Hepatocyte (in vitro differentiated cells): ENCODE results near the gene SYTL3. TPM values are rescaled to one million over a fixed set of nuclear protein-coding genes. Genes with fewer than 3 reads are reported as not detected.
"Not testable (repeated sequence)": the region's sequence is repeated elsewhere in the genome, so short reads cannot be mapped to it uniquely, and the experiment has no call there.

Experiments
- DNase-seq: peaks from one replicate; pipeline ENCODE4 v3.0.0-alpha.2; 2016; ENCODE audit warnings: low spot score
- H2AFZ ChIP-seq: fragments of 200-600 bp; sonication (generic); 2 replicates; pipeline ENCODE4 v1.6.0; 2016; ENCODE audit warnings: antibody characterized with exemption, mild to moderate bottlenecking
- H3K27ac ChIP-seq: fragments of 200-600 bp; sonication (generic); 2 replicates; pipeline ENCODE4 v1.5.1; 2016; ENCODE audit warnings: mild to moderate bottlenecking
- H3K27me3 ChIP-seq: fragments of 200-600 bp; sonication (generic); 2 replicates; pipeline ENCODE4 v1.6.1; 2016
- H3K36me3 ChIP-seq: fragments of 200-600 bp; sonication (generic); replicated peaks from 2 replicates; pipeline ENCODE4 v1.5.1; 2016; ENCODE audit warnings: low read depth; ENCODE audit not compliant: insufficient read depth
- H3K4me1 ChIP-seq: fragments of 200-600 bp; sonication (generic); 2 replicates; pipeline ENCODE4 v1.5.1; 2016; ENCODE audit warnings: mild to moderate bottlenecking, moderate library complexity; ENCODE audit not compliant: insufficient read depth
- H3K4me2 ChIP-seq: fragments of 200-600 bp; sonication (generic); 2 replicates; pipeline ENCODE4 v1.6.0; 2016
- H3K4me3 ChIP-seq: fragments of 200-600 bp; sonication (generic); 2 replicates; pipeline ENCODE4 v1.5.1; 2016; ENCODE audit warnings: mild to moderate bottlenecking
- H3K79me2 ChIP-seq: fragments of 200-600 bp; sonication (generic); 2 replicates; pipeline ENCODE4 v1.6.0; 2017; ENCODE audit warnings: mild to moderate bottlenecking
- H3K9me2 ChIP-seq: fragments of 200-600 bp; sonication (generic); replicated peaks from 2 replicates; pipeline ENCODE4 v1.6.0; 2017; ENCODE audit warnings: mild to moderate bottlenecking; ENCODE audit not compliant: insufficient read depth
- H3K9me3 ChIP-seq: fragments of 200-600 bp; sonication (generic); 2 replicates; pipeline ENCODE4 v1.5.1; 2016; ENCODE audit warnings: low read depth, mild to moderate bottlenecking
- H4K20me1 ChIP-seq: fragments of 200-600 bp; sonication (generic); 2 replicates; pipeline ENCODE4 v1.6.0; 2016; ENCODE audit warnings: mild to moderate bottlenecking; ENCODE audit not compliant: insufficient read depth, poor library complexity, severe bottlenecking
- CTCF ChIP-seq: fragments of 200-600 bp; sonication (generic); IDR thresholded peaks from 2 replicates; pipeline ENCODE4 v1.5.1; 2016; ENCODE audit warnings: antibody characterized with exemption, mild to moderate bottlenecking; ENCODE audit not compliant: poor library complexity
- EZH2 ChIP-seq: fragments of 200-600 bp; sonication (generic); IDR thresholded peaks from 2 replicates; pipeline ENCODE4 v1.6.1; 2016; ENCODE audit warnings: antibody characterized with exemption, mild to moderate bottlenecking, borderline replicate concordance
- EZH2phosphoT487 ChIP-seq: fragments of 200-600 bp; sonication (generic); IDR thresholded peaks from one replicate; pipeline ENCODE4 v1.6.1; 2018; ENCODE audit warnings: antibody characterized with exemption, mild to moderate bottlenecking, low read depth, moderate library complexity; ENCODE audit not compliant: unreplicated experiment, severe bottlenecking
- WGBS: methylation state at CpG from one replicate; pipeline ENCODE4 v1.1.6; 2016; ENCODE audit warnings: low lambda C conversion rate; ENCODE audit errors: missing lambda C conversion rate; 5-methylcytosine and 5-hydroxymethylcytosine counted together
- polyA plus RNA-seq: library from polyadenylated mRNA; unstranded; fragments of >200 nt; fragmentation: Nextera tagmentation; extraction: Ambion mirVana; gene quantifications from 2 replicates; pipeline ENCODE4 v1.2.1, GENCODE V29; 2016
- total RNA-seq: library from RNA; depleted of rRNA; stranded (reverse); fragments of >200 nt; gene quantifications from 2 replicates; pipeline ENCODE4 v1.2.3, GENCODE V29; 2014

Gene SYTL3
- total and polyA plus RNA-seq, 2 experiments from 2014 or later: 1.4 to 1.5 TPM

DNA sequence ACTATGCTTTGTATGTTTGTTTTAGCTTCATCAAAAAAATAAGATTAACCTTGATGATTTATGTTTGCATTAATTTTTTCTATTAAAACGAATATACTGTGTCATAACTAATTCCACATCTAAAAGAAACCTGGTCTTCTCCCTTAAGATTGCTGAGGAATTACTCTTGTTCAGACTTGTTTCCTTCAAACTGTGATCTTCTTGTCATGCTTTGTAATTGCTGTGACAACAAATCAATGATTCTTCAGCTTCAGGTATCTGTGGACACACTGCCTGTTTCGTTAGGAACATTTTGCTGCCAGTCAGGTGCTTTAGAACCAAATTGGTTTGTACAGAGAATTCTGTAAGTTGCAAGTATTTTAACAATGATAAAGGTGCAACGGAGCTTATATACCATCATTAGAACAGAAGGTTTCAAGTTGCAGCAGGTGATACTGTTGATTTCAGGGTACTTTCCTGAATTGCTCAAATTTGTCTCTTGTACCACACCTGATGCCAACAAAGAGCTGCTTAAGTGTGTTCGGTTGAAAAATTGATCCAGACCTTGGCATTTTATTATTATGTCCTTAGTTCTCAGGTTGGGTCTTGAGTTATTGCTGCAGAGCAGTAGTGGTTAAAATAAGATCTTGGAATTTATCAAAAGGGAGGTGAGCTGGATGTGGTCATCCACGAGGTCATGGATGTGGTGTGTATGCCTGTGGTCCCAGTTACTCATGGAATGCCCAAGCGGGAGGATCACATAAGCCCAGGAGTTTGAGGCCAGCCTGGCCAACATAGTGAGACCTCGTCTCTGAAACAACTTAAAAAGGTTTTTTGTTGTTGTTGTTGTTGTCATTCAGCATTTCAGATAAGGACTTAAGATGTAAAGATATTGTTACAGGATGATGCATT lies 19.5 kb downstream of the SYTL3 start:
- no peak for TF ChIP-seq EZH2phosphoT487
- no peak for TF ChIP-seq CTCF
- no peak for TF ChIP-seq EZH2
- Histone ChIP-seq H2AFZ (no peak overlapping the region), H3K9me2 (no peaks in the 10 kb centered on the region), H3K36me3 (no peaks in the 10 kb centered on the region), H3K27me3 (no peaks in the 10 kb centered on the region), H3K4me1 (peaks cover 13% of the 10 kb centered on the region), H3K9me3 (no peaks in the 10 kb centered on the region), H3K79me2 (no peaks in the 10 kb centered on the region), H3K27ac (no peak overlapping the region), H4K20me1 (no peaks in the 10 kb centered on the region), H3K4me2 (no peak overlapping the region), H3K4me3 (no peak overlapping the region)
- 77% methylated on average over 7 of the region's 7 CpGs for WGBS
- DNase-seq: no peak

DNA sequence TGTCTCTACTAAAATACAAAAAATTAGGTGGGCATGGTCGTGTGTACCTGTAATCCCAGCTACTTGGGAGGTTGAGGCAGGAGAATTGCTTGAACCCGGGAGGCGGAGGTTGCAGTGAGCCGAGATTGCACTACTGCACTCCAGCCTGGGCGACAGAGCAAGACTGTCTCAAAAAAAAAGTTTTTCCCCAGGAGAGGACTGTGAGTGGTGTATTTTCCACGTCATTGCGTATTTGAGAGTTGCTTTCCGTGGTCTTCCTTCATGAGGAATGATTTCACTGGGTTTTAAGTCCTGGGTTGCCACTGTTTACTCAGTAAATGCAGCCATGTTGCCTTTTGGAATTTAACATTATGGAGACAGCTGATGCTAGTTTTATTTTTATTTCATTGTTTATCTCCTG lies 22.3 kb downstream of the SYTL3 start:
- not testable (repeated sequence) for H3K9me2 ChIP-seq, H3K4me2 ChIP-seq, H4K20me1 ChIP-seq, DNase-seq, H3K9me3 ChIP-seq, H3K27ac ChIP-seq, H3K79me2 ChIP-seq, H3K27me3 ChIP-seq, H2AFZ ChIP-seq, H3K4me3 ChIP-seq, H3K36me3 ChIP-seq, H3K4me1 ChIP-seq
- WGBS: 92% methylated on average over 8 of the region's 8 CpGs

DNA sequence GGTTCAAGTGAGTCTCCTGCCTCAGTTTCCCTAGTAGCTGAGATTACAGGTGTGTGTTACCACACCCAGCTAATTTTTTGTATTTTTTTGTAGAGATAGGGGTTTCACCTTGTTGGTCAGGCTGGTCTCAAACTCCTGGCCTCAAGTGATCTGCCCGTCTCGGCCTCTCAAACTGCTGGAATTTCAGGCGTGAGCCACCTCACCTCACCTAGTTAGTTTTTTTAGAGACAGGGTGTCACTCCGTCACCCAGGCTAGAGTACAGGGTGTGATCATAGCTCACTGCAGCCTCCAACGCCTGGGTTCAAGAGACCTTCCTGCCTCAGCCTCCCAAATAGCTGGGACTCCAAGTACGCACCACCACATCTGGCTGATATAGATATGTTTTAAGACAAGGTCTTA lies 22.9 kb downstream of the SYTL3 start:
- TF ChIP-seq CTCF (no peak), EZH2 (no peak), EZH2phosphoT487 (no peak)
- no peaks in the 10 kb centered on the region for H3K27me3 ChIP-seq

DNA sequence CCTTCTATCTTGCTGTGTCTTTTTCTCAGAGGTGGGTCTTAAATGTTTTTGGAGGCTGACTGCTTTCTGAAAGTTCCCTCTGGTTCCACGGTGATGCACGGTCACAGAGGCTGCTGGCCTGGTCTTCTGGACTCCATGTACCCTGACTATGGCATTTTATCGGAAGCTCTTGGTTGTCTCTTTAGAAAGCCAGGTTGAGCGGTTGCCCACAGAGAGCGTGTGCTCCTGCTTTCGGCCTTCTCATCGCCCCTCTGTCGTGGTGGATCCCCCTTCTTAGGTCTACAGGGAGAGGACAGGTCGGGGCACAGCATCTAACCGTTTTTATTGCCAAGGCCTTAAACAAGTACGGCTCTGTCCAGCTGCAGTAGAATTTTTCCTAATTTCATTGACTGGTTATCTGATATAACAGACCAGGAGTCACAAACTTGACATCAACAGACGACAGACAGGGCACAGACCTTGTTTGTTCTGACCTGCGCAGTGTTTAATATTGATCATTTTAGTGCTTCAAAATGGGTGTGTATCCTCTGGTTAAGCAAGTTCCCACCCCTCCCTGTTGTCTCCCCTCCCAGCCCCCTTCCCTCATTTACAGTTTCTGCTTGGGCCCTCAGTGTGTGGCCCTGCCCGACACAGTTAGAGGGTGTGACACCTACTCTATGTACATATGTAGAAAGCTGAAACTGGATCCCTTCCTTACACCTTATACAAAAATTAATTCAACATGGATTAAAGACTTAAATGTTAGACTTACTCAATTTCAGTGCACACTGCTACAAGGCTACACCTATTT lies 24.7 kb downstream of the SYTL3 start:
- no peak overlapping the region for H3K4me2 ChIP-seq
- H2AFZ ChIP-seq: no peak overlapping the region
- H3K4me1 ChIP-seq: no peaks in the 10 kb centered on the region
- H3K4me3 ChIP-seq: no peak overlapping the region
- H3K27ac ChIP-seq: no peak overlapping the region
- H3K9me3 ChIP-seq: no peaks in the 10 kb centered on the region
- no peaks in the 10 kb centered on the region for H3K36me3 ChIP-seq
- DNase-seq: no peak
- H3K9me2 ChIP-seq: no peaks in the 10 kb centered on the region
- no peaks in the 10 kb centered on the region for H3K27me3 ChIP-seq
- H3K79me2 ChIP-seq: no peaks in the 10 kb centered on the region
- WGBS: 83% methylated on average over 14 of the region's 14 CpGs
- TF ChIP-seq EZH2: no peak
- TF ChIP-seq EZH2phosphoT487: no peak
- no peak for TF ChIP-seq CTCF
- H4K20me1 ChIP-seq: no peaks in the 10 kb centered on the region

More for the DNA sequence above, 22.9 kb downstream of the SYTL3 start:
- H3K9me3 ChIP-seq: no peaks in the 10 kb centered on the region
- H3K4me2 ChIP-seq: no peak overlapping the region
- peaks cover under 1% of the 10 kb centered on the region for H3K4me1 ChIP-seq
- WGBS: 97% methylated on average over 6 of the region's 6 CpGs
- no peaks in the 10 kb centered on the region for H3K79me2 ChIP-seq
- no peak overlapping the region for H3K4me3 ChIP-seq
- H3K36me3 ChIP-seq: no peaks in the 10 kb centered on the region
- H3K9me2 ChIP-seq: no peaks in the 10 kb centered on the region
- no peak overlapping the region for H2AFZ ChIP-seq
- no peak overlapping the region for H3K27ac ChIP-seq
- no peak for DNase-seq
- no peaks in the 10 kb centered on the region for H4K20me1 ChIP-seq

GRCh38 chr6:158677094-158677493 lies 27.2 kb downstream of the SYTL3 start:
- H3K9me2 ChIP-seq, H3K4me2 ChIP-seq, H3K79me2 ChIP-seq, H3K4me1 ChIP-seq, H4K20me1 ChIP-seq, H3K4me3 ChIP-seq, H2AFZ ChIP-seq, H3K9me3 ChIP-seq, DNase-seq, H3K27ac ChIP-seq, H3K27me3 ChIP-seq, H3K36me3 ChIP-seq: not testable (repeated sequence)
- 92% methylated on average over 3 of the region's 3 CpGs for WGBS
